H1 (cell line): ENCODE data around the gene DNAJC21. TPM values are rescaled to one million over a fixed set of nuclear protein-coding genes. Genes with fewer than 3 reads are reported as not detected.

Experiments
- CTCF ChIA-PET: fragments of 300-600 bp; sonication (Branson Sonifier 250); formaldehyde crosslinking; loops from one replicate; lab custom pipeline; 2021; ENCODE audit not compliant: partially characterized antibody; lab: Charles Lee
- POLR2A ChIA-PET: fragments of 300-600 bp; sonication (Branson Sonifier 250); formaldehyde crosslinking; loops from one replicate; lab custom pipeline; 2021; ENCODE audit warnings: inconsistent platforms; ENCODE audit not compliant: partially characterized antibody; lab: Charles Lee
- DNase-seq, 2 experiments: peaks; one replicate each; pipeline versions ENCODE4 v3.0.0 to v3.0.0-alpha.2; 2010 to 2022; ENCODE audit warnings: low spot score in 2 of 2, low read depth in 1 of 2, mixed read lengths in 1 of 2
- FAIRE-seq: peaks from 2 replicates; lab custom pipeline; 2011; peaks lifted over from hg19 to GRCh38; lab: Jason Lieb, UNC
- H2AFZ ChIP-seq: 2 replicates; pipeline ENCODE4 v1.8.1; 2012; ENCODE audit warnings: low read length, inconsistent platforms
- H2AK5ac ChIP-seq: 2 replicates; pipeline ENCODE4 v1.6.1; 2013; ENCODE audit warnings: low read depth, low read length
- H2BK120ac ChIP-seq: replicated peaks from 2 replicates; pipeline ENCODE3; 2013; ENCODE audit warnings: low read depth, low read length, inconsistent platforms
- H2BK12ac ChIP-seq: 2 replicates; pipeline ENCODE4 v1.6.1; 2013; ENCODE audit warnings: low read depth, low read length
- H2BK15ac ChIP-seq: 2 replicates; pipeline ENCODE4 v1.6.1; 2013; ENCODE audit warnings: low read length
- H2BK20ac ChIP-seq: 2 replicates; pipeline ENCODE4 v1.6.1; 2013; ENCODE audit warnings: low read length
- H2BK5ac ChIP-seq: 2 replicates; pipeline ENCODE4 v1.6.1; 2013; ENCODE audit warnings: low read depth, low read length
- H3K14ac ChIP-seq: 2 replicates; pipeline ENCODE4 v1.6.1; 2013; ENCODE audit warnings: inconsistent platforms; ENCODE audit not compliant: insufficient read length
- H3K18ac ChIP-seq: 2 replicates; pipeline ENCODE4 v1.6.1; 2013; ENCODE audit warnings: low read length; ENCODE audit errors: extremely low read depth
- H3K23ac ChIP-seq: 2 replicates; pipeline ENCODE4 v1.6.1; 2013; ENCODE audit warnings: inconsistent platforms; ENCODE audit not compliant: insufficient read length
- H3K23me2 ChIP-seq: 2 replicates; pipeline ENCODE4 v1.6.1; 2013; ENCODE audit warnings: low read depth, low read length
- H3K27ac ChIP-seq: 2 replicates; pipeline ENCODE4 v1.6.1; 2011; ENCODE audit warnings: low read depth, low read length, inconsistent platforms
- H3K27me3 ChIP-seq, 4 experiments: replicated peaks in 1 of 4; 1 replicate in 1 of 4; 2 replicates in 3 of 4; pipeline versions ENCODE4 v1.6.1 to v1.8.1; 2011 to 2013; ENCODE audit warnings: low read length in 3 of 4, mild to moderate bottlenecking in 3 of 4, inconsistent platforms in 2 of 4, mixed read lengths in 2 of 4, moderate library complexity in 1 of 4; ENCODE audit not compliant: control insufficient read depth in 3 of 4, insufficient read depth in 3 of 4; ENCODE audit errors: extremely low read depth in 1 of 4
- H3K36me3 ChIP-seq, 4 experiments: 2 replicates each; pipeline versions ENCODE4 v1.6.1 to v1.8.1; 2011 to 2013; ENCODE audit warnings: mild to moderate bottlenecking in 4 of 4, low read length in 3 of 4, moderate library complexity in 2 of 4, control low read depth in 1 of 4, inconsistent platforms in 1 of 4; ENCODE audit not compliant: insufficient read depth in 4 of 4, control insufficient read depth in 2 of 4
- H3K4ac ChIP-seq: replicated peaks from 2 replicates; pipeline ENCODE3; 2013; ENCODE audit warnings: low read length, low read depth, mixed read lengths, inconsistent platforms; ENCODE audit not compliant: insufficient read length
- H3K4me1 ChIP-seq, 4 experiments: replicated peaks in 1 of 4; 1 replicate in 1 of 4; 2 replicates in 3 of 4; pipeline versions ENCODE4 v1.6.1 to v1.8.1; 2011 to 2013; ENCODE audit warnings: low read length in 3 of 4, inconsistent platforms in 2 of 4, mixed read lengths in 1 of 4; ENCODE audit not compliant: insufficient read depth in 4 of 4, control insufficient read depth in 3 of 4
- H3K4me2 ChIP-seq, 2 experiments: 2 replicates each; pipeline versions ENCODE4 v1.6.1 to v1.8.1; 2011 to 2013; ENCODE audit warnings: low read depth in 2 of 2, low read length in 2 of 2, control low read depth in 1 of 2, inconsistent platforms in 1 of 2, mild to moderate bottlenecking in 1 of 2; ENCODE audit not compliant: insufficient read depth in 1 of 2
- H3K4me3 ChIP-seq, 4 experiments: fragments of 200-600, 300-600 bp in 1 of 4; sonication (generic), shearing (Covaris generic), sonication (Bioruptor Twin) in 1 of 4; 2 replicates each; pipeline versions ENCODE4 v1.5.1 to v1.8.1; 2011 to 2016; ENCODE audit warnings: low read length in 4 of 4, low read depth in 3 of 4, control low read depth in 2 of 4, inconsistent platforms in 2 of 4, mild to moderate bottlenecking in 2 of 4, mixed read lengths in 1 of 4, moderate library complexity in 1 of 4; ENCODE audit not compliant: insufficient read depth in 2 of 4; ENCODE audit errors: extremely low read depth in 1 of 4
- H3K56ac ChIP-seq: replicated peaks from 2 replicates; pipeline ENCODE3; 2013; ENCODE audit warnings: low read depth, mild to moderate bottlenecking, mixed read lengths, low read length, inconsistent platforms; ENCODE audit not compliant: insufficient read length
- H3K79me1 ChIP-seq: 2 replicates; pipeline ENCODE4 v1.6.1; 2013; ENCODE audit warnings: low read depth, low read length, control low read depth
- H3K79me2 ChIP-seq, 2 experiments: 2 replicates each; pipeline versions ENCODE4 v1.6.1 to v1.8.1; 2012 to 2013; ENCODE audit warnings: low read length in 2 of 2, mild to moderate bottlenecking in 2 of 2, inconsistent platforms in 1 of 2; ENCODE audit not compliant: insufficient read depth in 2 of 2, control insufficient read depth in 1 of 2
- H3K9ac ChIP-seq, 4 experiments: replicated peaks in 1 of 4; 1 replicate in 1 of 4; 2 replicates in 3 of 4; pipeline versions ENCODE4 v1.6.1 to v1.8.1; 2011 to 2013; ENCODE audit warnings: low read depth in 3 of 4, low read length in 3 of 4, control low read depth in 2 of 4, mild to moderate bottlenecking in 2 of 4, moderate library complexity in 2 of 4, inconsistent platforms in 1 of 4; ENCODE audit errors: extremely low read depth in 1 of 4
- H3K9me3 ChIP-seq, 2 experiments: 2 replicates each; pipeline versions ENCODE4 v1.6.1 to v1.8.1; 2012 to 2013; ENCODE audit warnings: mild to moderate bottlenecking in 2 of 2, moderate library complexity in 2 of 2, control low read depth in 1 of 2, inconsistent platforms in 1 of 2, low read depth in 1 of 2, low read length in 1 of 2, mixed read lengths in 1 of 2; ENCODE audit not compliant: insufficient read depth in 2 of 2
- H4K20me1 ChIP-seq, 2 experiments: replicated peaks in 1 of 2; 2 replicates each; pipeline versions ENCODE3 to v1.8.1; 2011 to 2013; ENCODE audit warnings: inconsistent platforms in 2 of 2, low read length in 2 of 2, mild to moderate bottlenecking in 1 of 2; ENCODE audit not compliant: insufficient read depth in 2 of 2, control insufficient read depth in 1 of 2
- H4K5ac ChIP-seq: 2 replicates; pipeline ENCODE4 v1.6.1; 2013; ENCODE audit warnings: low read length, low read depth, mixed read lengths, inconsistent platforms; ENCODE audit not compliant: insufficient read length
- H4K8ac ChIP-seq: 2 replicates; pipeline ENCODE4 v1.8.0; 2013; ENCODE audit warnings: mild to moderate bottlenecking, moderate library complexity, low read length, inconsistent platforms; ENCODE audit not compliant: insufficient read depth; ENCODE audit errors: extremely low read depth
- H4K91ac ChIP-seq: replicated peaks from 2 replicates; pipeline ENCODE3; 2013; ENCODE audit warnings: low read length, mixed read lengths, inconsistent platforms; ENCODE audit not compliant: insufficient read length
- NRF1 ChIP-seq: IDR thresholded peaks from 2 replicates; pipeline ENCODE4 v1.6.1; 2011; ENCODE audit warnings: mild to moderate bottlenecking, low read depth, low read length, improper control_type of control experiment
- SIN3A ChIP-seq, 2 experiments: IDR thresholded peaks in 1 of 2; conservative IDR thresholded peaks in 1 of 2; 2 replicates each; pipeline ENCODE4 v1.6.1; 2011 to 2012; ENCODE audit warnings: low read length in 2 of 2, improper control_type of control experiment in 1 of 2, low read depth in 1 of 2, mild to moderate bottlenecking in 1 of 2
- SP4 ChIP-seq: IDR thresholded peaks from 2 replicates; pipeline ENCODE4 v1.6.1; 2012; ENCODE audit warnings: low read length, inconsistent platforms
- ZNF274 ChIP-seq: IDR thresholded peaks from 2 replicates; pipeline ENCODE4 v1.7.0; 2012; ENCODE audit warnings: low read length, borderline replicate concordance; ENCODE audit errors: extremely low read depth
- WGBS, 2 experiments: shearing (Covaris generic) in 1 of 2; methylation state at CpG; one replicate each; pipeline versions ENCODE4 v1.1.6 to v1.1.7; 2013 to 2015; ENCODE audit warnings: low lambda C conversion rate in 2 of 2, mixed read lengths in 2 of 2, inconsistent platforms in 1 of 2, low coverage in 1 of 2, missing lambda C conversion rate in 1 of 2; ENCODE audit not compliant: insufficient replicate concordance in 2 of 2, insufficient coverage in 1 of 2, insufficient read length in 1 of 2; ENCODE audit errors: extremely low coverage in 1 of 2, missing lambda C conversion rate in 1 of 2; 5-methylcytosine and 5-hydroxymethylcytosine counted together
- polyA plus RNA-seq, 7 experiments: library from polyadenylated mRNA; depleted of rRNA in 3 of 7; stranded (reverse) in 5 of 7; unstranded in 2 of 7; fragments of >200 nt in 5 of 7; fragments of 200-250 nt in 2 of 7; gene quantifications; 1 replicate in 5 of 7; 2 replicates in 1 of 7; 4 replicates in 1 of 7; pipeline versions ENCODE4 v1.2.1 to v1.2.3, GENCODE V29; 2011 to 2013; ENCODE audit warnings: missing spikeins in 2 of 7, mixed read lengths in 2 of 7
- total RNA-seq: library from RNA; stranded (reverse); fragmentation: NEBNext Ultra II Directional; extraction: Animal tissue kit (Norgen Biotek cat#: 25700); gene quantifications from 2 replicates; pipeline ENCODE4 v1.2.1, GENCODE V29; 2021

DNAJC21 gene
- total and polyA plus RNA-seq, 2 of the 8 experiments (the other 6 are each of a cell fraction or from before 2014, with no cell fraction given) = 5.1 to 47.5 TPM

DNA sequence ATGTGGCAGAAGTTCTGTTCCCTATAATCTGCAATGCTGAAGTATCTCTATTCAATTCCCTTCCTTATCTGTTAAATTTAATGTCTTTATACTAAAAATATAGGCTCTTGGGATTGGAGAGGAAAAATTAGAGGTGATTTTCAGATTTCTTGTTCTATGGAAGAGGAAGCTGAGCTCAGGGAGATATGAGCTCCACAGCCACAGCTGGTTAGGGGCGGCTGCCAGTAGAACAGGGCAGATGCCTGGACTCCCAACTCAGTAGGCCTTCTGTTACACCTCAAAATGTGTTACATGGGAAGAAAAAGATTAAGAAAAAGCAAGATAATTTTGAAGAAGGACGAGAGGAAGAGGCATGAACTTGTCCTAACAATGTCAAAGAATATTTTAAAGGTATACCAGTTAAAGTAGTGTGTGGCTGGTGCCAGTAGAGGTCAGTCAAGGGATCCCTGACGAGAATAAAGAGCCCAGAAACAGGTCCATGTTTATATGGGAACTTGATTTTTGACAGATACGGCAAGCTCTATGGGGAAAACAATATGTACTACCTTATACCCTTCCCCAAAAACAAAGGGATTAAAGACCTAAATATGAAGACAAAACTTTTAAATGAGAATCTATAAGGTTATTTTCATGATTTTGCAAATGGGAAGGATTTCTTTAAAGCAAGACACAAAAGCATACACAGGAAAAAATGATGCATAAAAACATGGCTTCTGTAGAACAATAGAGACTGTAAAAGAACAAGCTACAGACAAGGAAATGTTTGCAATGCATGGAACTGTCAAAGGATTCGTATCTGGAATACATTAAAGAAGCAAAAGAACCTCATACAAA lies 28.7 kb downstream of the DNAJC21 start:
- Histone ChIP-seq H4K5ac (no peak overlapping the region), H4K8ac (no peak overlapping the region; the same call in 1 of the 2 replicates), H2BK20ac (no peak overlapping the region), H2AK5ac (no peak overlapping the region), H3K9me3 (no peaks in the 10 kb centered on the region), H3K4me1 (no peaks in the 10 kb centered on the region), H2BK120ac (no peak overlapping the region), H3K18ac (no peak overlapping the region), H3K79me2 (no peaks in the 10 kb centered on the region), H2BK5ac (no peak overlapping the region), H3K9ac (no peak overlapping the region), H3K23me2 (no peaks in the 10 kb centered on the region), H4K20me1 (no peaks in the 10 kb centered on the region), H3K27ac (no peak overlapping the region), H3K4me2 (no peak overlapping the region), H2AFZ (no peak overlapping the region), H3K56ac (no peak overlapping the region), H3K4ac (no peak overlapping the region), H3K14ac (no peak overlapping the region), H4K91ac (no peak overlapping the region), H2BK15ac (no peak overlapping the region), H3K23ac (no peak overlapping the region), H2BK12ac (no peak overlapping the region), H3K4me3 (no peak overlapping the region), H3K27me3 (no peaks in the 10 kb centered on the region), H3K36me3 (peaks cover 0 to 15% (median 10%) of the 10 kb centered on the region in 4 experiments; a peak in 3 of 8 replicates), H3K79me1 (no peaks in the 10 kb centered on the region)
- FAIRE-seq (peak; percentile 52), DNase-seq (no peak)
- 71% methylated on average over 5 of the region's 5 CpGs; no CpG with 5 or more reads in 1 of the 2 experiments for WGBS, 2 experiments
- CTCF ChIA-PET = interaction anchor here (0.6 to 8.0 kb wide), 24 partner anchors 8 to 264 kb away, joined by 3 to 69 read pairs (median 4); partner anchors contain the start of gene DNAJC21
- POLR2A ChIA-PET = interaction anchor here (0.6 kb wide), 1 partner anchor 19 kb away, joined by 3 read pairs; no protein-coding TSS in a partner anchor
- no peak for TF ChIP-seq SP4
- no peak for TF ChIP-seq NRF1
- no peak for TF ChIP-seq SIN3A (conservative IDR thresholded peaks at IDR 0.05 in 1 of 2, IDR thresholded peaks at IDR 0.05 in 1 of 2; ENCODE audit: low read depth in 1 of 2, low read length in 2 of 2)
- no peak for TF ChIP-seq ZNF274
